GM19468 (cell line): ENCODE results near the gene RNF166.
A peak's percentile ranks its signal among the peaks of the same experiment; 100 is the strongest.

Experiments
- ATAC-seq: cut with Tn5 transposase; IDR thresholded peaks from one replicate; pipeline ENCODE4 v1.9.1; 2021; ENCODE audit warnings: mild to moderate bottlenecking, moderate library complexity, moderate number of reproducible peaks; ENCODE audit not compliant: unreplicated experiment; ENCODE audit errors: extremely low read depth

Gene RNF166

DNA sequence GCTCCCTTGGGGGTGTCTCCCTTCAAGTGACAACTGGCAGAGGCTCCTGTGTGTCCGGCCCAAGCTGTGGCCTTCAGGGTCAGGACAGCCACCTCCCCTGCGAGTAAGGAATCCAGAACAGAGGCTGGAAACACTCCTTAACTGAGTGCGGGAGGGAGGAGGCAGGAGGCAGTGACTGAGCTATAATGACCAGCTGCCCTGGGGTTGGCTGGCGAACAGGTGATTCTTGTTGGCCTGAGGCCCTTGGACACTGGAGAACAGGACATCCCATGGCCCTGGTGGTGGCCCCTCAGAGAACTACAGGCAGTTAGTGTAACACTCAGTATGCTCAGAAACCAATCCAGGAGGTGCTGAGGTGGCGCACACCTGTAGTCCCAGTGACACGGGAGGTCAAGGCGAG lies 10.5 kb downstream of the RNF166 start:
- no peak for ATAC-seq

DNA sequence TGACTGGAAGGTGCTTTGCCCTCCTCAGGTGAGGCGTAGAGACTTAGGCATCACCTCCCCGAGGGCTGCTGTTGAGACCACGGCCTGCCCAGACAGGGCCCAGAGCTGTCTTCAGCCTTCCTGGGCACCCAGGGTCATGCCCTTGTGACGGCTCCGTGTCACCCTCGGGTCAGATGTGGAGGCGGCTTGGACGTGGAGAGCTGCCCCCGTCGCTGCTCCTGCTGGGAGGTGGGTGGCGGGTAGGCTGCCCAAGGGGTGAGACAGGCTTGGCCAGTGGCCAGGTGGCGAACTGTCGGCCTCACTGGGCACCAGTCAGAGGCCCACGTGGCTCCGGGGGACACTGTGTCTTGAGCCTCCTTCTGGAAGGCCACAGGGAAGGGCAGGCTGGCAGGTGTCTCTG lies 11.0 kb downstream of the RNF166 start:
- no peak for ATAC-seq

DNA sequence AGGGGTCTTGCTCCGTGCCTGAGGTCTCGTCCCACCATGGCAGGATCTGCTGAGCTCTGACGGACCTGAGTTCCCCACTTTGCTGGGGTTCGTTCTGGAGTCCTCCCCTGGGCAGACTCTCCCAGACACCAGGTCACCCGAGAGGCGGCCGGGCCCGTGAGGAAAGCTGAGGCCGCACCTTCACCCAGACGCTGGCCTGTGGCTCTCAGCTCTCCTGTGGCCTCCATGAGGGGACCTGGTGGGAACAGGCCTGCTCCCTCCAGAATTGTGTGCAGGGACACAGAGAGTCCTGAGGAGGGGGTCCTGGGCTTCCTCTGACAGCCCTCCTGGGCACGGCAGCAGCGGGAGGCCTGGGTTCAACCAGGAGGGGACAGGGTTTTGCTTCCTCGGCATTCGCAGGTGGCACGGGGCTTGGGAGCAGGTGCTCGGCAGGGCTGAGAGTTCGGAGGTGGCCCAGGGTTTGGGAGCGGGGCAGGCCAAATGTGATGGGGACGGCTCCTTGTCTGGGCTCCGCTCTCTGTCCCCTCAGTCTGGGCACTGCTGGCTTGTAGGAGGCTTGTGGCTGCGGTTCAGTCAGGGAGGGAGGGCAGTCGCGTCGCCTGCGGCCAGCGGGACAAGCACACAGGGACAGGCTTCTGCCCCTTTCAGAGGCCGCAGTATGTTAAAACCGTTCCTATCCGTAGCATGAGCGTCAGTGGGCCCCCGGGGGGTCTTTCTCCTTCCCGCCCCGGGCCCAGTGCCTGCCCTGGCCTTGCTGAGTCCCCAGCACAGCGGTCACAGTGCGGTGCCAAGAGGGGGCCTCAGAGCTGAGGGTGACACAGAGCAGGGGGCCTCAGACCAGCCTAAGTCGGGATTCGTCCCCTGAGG lies 11.8 kb downstream of the RNF166 start:
- ATAC-seq, result no peak

DNA sequence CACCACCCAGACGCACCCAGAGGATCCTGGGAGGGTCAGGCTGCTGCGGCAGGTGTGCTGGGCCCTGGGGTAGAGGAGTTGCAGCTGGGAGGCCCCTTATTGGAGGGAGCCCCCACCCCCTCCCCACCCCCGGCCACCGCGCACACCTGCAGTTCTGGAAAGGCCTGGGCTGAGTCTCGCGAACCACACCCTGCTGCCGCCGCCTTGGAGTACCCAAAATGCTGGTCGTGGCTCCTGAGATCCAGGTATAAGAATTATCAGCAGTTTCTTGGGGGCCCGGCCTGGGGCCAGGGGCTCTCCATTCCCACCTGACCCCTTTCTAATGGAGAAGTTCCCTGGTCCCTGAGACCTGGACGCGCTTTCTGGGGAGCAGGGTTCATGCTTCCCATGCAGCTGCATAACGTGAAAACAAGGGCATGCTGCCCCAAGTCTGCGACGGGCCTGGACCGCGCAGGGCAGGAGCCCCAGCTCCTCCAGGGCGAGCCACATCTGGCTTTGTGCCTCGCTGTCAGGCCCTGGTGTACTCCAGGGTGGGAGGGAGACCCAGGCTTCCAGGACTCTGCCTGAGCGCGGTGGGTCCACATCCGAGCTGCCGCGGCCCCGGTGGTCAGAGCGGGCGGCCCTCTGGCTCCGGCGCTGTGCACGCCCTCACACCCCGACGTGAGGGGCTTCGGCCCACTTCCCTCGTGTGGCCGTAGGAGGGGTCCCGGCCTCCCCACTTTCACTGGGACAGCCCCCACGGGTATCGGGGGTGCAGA lies 12.6 kb downstream of the RNF166 start:
- no peak for ATAC-seq

DNA sequence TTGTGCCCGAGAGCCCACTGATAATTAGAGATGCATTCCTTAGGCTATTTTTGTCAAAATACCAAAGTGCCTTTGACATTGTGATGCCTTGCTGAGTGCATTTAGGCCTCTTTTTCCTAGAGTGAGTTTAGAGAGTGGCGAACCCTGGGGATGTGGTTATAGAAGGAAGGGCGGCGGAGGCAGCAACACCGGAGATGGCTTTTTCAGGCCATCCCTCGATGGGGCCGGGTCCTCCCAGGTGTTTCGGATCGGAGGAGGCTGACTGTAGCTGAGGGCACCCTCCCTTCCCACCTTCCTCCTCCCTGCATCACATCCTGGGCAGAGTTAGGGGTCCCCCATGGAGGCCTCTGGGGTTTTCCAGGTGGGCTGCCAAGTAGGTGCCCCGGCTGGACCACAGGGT lies 13.3 kb downstream of the RNF166 start:
- no peak for ATAC-seq

DNA sequence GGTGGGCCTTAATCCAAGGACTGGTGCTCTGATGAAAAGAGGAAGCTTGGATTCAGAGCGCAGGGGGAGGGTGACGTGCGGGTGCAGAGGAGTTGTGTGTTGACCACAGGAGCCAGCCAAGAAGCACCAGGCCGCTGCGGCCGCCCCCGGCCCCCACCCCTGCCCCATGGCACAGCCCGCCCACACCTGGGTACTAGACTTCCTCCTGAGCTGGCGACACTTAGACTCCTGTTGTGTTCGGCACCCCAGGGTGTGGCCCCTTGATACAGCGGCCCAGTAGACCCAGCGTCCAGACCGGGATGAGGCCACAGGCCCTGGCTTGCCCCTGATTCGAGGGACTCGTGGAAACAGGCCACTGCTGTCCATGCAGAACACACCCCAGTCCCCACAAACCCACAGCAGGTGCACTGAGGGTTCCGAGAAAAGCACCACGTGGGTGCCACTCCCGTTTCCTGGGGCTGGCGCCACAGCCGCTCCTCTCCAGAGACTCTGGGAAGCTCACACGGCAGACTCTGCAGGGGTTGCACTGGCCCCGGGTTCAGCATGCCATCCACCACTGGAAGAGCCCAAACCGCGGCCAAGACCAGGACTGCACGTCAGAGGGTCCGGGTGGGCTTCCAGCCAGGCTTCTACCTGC lies 14.2 kb downstream of the RNF166 start:
- ATAC-seq, result no peak

DNA sequence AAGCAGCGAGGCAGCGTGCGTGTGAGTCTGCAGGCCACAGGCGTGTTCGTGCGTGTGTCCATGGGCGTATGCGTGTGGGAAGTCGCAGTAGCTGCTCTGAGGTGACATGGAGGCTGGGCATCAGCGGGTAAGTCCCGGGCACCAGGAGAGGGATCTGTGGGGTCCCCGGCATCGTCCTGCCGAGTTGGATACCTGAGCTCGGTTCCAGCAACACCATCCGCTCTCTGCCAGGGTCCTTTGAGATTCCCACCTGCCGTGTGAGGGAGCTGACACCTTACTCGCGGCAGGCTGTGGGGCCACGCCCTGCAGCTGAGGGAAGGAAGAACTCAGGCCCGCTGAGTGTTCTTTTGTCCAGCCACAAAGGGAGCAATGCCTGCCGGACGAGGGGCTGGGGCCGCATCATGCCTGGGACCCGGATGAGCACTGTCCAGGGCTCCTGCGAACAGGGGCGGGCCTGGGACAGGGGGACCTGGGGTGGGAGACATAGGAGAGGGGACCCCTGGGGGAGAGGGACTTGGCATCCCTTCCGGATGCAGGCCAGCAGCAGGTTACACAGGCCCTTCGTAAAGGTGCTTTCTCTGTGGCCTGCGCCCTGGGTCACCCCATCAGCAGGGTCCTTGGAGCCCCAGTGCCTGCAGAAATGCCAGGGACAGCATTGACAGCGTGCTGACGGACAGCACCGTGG lies 14.9 kb downstream of the RNF166 start:
- no peak for ATAC-seq

DNA sequence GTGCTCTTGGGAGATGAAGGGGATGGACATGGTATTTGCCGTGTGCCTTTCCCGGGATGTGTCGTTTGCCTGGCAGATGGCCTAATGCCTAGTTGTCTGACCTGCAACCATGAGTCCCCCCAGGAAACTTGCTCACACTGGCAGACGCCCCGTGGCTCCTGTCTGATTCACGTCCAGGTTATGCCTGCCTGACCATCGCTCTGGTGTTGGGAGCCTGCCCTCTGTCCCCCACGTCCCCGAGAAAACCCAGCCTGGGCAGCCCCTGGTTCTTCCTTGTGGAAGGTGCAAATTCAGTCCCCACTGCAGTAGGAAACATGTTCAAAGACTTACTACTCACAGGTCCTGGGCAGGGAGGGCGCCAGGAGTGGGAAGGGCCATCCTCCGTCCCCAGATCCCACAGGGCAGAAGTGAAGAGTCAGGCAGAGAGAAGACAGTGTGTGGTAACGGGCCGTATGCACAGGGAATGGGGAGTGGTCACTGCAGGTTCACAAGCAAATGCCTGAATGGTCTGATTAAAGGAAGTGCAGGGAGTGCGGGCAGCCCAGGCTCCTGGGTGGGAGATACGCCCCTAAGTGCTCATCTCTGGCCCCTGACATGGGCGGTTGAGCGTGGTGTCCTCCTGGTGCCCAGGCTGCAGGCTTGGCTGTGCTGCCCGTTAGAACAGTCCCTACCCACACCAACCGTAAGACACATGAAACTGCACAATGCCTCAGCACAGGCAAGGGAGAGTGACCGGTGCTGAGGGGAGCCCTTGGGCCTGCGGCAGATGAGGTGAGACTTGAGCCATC lies 15.7 kb downstream of the RNF166 start:
- ATAC-seq, result no peak

DNA sequence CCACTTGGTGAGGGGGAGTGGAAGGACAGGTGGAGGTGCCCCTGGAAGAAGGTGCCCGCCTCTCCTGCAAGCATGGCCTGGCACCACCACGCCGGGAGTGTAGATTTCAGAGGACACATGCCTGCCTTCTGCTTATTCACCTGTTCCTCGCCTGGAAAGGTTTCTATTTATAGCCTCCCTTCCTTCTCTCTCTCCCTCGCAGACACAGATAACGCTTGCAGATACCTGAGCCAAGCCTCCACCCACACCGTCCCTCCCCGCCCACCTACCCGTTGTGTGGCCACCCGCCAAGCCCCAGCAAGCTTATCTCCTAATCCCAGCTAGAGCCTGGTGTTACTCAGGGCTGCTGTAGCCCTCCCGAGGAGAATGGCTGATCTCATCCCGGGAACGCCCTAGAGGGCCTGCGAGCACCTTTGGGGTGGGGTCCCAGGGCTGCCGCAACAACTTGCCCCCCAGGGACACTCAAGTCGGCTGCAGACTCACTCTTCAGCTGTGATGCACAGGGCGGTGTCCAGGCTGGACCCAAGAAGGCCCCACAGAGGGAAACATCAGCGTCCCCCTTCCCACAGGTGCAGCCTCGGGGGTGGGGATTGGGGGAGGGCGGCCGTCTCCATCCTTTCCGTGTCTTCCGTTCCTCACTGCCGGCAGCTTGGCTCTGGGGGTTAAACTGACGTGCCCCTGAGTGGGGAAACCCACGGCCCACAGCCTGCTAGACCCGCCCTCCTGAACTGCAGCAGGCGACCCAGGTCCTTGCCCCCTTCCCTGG lies 18.0 kb downstream of the RNF166 start:
- ATAC-seq, result no peak

DNA sequence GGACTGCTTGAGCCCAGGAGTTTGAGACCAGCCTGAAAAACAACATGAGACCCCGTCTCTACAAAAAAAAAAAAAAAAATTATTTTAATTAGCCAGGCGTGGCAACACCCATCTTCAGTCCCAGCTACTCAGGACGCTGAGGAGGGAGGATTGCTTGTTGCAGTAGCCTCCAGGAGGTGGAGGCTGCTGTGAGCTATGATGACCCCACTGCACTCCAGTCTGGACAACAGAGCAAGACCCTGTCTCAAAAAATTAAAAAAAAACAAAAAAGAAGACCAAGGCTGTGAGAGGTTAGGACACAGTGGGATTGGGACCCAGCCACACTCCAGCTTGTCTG lies 18.6 kb downstream of the RNF166 start:
- no peak for ATAC-seq

DNA sequence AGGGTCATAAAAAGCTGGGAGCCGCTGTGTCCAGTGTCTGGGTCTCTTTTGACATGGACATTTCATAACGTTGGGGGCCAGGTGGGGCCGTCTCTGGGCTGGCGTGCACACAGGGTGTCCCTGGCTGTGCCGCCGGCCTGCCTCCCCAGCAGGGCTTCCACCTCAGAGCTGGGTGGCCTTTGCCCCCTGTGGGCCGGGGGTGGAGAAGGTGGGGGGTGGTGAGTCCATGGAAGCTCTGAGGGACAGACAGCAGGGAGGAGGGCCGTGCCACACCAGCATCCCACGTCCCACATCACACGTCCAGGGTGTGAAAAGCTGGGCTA lies 19.0 kb downstream of the RNF166 start:
- no peak for ATAC-seq

DNA sequence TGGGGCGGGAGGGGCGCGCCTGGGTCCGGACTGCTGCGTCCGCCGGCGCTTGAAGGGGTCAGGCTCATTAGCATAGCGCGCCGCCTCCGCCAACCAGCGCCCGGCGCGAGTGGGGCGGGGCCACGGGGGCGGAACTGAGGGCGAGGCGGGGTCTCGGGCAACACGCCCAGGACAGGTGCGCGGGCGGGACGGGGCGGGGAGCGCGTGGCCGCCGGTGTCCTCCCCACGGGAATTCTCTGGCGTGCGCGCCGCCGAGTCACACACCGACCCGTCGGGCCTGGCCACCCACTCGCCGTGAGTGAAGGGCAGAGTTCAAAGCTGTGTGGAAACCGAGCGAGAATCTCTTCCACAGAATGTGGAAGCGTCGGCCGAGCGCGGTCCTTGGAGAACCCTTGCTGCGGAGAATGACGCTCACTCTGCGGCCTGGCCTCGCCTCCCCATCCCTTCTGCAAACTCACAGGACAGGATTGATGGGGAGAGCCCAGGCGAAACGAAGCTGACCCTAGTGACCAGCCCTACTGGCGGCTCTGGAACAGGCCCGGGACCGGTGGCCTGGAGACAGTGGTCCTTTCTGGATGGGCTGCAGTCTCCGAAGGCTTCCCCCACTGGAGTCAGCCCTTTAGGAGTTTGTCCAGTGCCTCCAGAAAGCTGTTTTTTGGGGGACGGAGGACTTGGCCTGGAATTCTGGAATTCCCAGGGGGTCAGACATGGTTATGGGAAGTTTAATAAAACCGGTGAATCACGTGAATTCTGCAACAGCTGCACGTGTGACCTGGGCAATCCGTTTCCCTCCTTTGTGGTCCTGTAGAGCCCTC lies 19.6 kb downstream of the RNF166 start, which contains the start of gene SNAI3:
Gene SNAI3, minus strand, starts transcription at position 69 of the 815 bp plus-strand sequence. CDS start 101 bp downstream, outside the sequence.
- ATAC-seq, result peak; percentile 65

DNA sequence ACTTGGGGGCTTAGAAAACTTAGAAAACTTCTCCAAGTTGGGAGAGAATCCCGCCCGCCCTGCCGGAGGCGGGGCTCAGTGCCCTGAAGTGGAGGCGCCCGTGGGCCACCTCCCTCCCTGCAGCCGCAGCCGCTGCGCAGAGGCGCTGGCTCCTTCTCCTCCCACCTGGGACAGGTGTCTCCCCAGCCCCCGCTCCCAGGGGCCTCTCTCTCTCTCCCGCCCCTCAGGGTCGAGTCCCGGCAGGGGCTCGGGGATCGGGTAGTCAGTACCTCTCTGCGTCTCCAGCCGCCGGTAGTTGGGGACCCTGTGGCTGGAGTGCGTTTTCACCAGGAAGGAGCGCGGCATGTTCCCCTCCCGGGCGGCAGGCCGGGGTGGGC lies 20.2 kb downstream of the RNF166 start:
- ATAC-seq, result no peak

DNA sequence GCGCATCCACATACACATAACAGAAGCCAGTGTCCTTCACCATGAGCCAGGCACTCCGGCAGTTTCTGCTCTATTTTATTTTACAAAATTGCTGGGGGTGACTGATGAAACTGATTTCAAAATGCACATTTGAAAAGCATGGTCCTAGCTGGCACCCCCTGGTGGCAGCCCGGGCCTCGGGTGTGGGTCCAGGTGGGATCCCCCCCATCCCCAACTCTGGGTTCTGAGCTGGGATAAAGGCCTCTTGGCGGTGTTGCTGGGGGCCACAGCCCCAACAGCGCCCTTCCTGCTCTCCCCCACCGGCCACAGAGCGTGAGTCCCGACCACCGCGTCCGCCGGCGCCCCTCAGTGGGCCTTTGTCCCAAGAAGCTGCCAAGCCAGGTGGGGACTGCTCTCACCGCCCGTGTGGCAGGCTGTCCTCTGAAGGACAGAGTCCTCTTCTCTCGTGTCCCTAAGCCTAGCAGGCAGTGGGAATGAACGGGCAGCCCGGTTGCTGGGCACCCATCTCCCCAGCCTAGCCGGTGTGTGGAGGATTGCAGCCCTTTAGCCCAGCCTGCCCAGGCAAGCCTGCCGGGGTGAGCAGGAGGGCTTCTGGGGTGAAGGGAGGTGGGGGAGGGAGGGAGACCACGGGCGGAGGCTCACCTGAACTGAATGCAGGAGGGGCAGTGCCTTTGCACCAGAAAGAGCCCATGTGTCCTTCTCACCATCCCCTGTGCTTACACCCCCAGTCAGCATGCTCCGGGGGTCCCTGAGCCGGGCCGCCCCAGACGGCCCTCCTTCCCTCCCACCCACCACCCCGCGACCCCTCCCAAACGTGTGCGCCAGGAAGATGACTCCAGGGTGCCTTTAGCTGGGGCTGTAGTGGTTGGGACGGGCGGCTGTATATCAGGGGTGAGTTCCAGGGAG lies 20.8 kb downstream of the RNF166 start:
- no peak for ATAC-seq

DNA sequence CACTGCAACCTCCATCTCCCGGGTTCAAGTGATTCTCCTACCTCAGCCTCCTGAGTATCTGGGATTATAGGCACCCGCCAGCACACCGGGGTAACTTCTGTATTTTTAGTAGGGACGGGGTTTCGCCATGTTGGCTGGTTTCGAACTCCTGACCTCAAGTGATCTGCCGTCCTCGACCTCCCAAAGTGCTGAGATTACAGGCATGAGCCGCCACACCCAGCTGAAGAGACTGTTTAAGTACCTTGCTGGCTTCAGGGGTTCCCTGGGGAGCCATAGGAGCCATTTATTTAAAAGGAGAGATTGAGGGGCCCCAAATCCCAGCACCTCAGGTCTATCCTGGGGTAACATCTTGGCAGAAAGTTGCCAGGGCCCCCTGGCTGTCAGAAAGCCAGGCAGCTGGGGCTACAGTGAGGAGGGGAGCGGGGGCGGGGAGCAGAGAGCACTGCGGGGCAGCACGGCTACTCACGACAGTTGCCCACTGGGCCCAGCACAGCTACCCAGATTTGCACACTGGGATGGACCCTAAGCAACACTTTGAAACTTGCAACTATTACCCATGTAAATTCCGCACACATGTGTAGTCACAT lies 21.5 kb downstream of the RNF166 start:
- ATAC-seq, result no peak

DNA sequence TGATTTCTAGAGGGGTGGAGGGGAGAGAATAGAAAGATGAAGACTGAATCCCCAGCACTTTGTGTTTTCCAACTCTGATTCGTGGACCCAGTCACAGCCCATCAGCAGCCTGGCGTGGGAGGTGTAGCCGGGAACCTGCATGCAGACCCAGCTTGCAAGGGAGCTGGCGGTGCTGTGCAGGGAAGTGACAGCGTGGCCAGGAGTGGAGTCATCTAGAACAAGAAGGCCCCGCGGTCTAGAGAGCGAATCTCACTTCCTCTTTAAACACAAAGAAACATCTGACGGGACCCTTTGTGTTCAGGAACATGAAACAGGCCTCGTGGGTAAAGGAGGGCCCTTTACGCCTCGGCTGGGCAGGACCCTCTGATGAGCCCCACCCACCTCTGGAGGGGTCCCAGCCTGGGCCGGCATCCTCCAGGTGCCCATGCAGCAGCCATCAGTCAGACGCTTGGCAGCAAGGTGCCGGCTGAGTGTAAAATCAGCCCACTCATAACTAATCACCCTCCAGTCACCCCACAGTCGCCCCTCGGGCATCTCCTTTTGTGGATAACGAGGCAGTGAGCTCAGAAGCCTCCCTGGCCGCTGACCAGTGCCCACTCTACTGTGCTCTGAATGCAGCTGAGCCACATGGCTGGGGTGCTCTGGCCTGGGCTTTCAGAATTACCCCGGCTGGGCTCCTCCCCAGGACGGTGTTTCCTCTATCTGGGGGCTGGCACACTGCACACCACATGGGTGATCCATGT lies 24.3 kb downstream of the RNF166 start:
- ATAC-seq, result peak; percentile 44
